A549 (cell line): ENCODE measurements around the gene ACOXL.

Source experiments
- BHLHE40 ChIP-seq: IDR thresholded peaks from 2 replicates; pipeline ENCODE4 v1.6.1; 2012; ENCODE audit warnings: low read depth, low read length, inconsistent platforms
- CEBPB ChIP-seq, 2 experiments: fragments of >200 bp in 1 of 2; sonication (Bioruptor Twin) in 1 of 2; formaldehyde crosslinking in 1 of 2; IDR thresholded peaks; 2 replicates each; pipeline ENCODE4 v1.6.1; 2012 to 2016
- CHD4 ChIP-seq: fragments of 200-600 bp; sonication (generic); IDR thresholded peaks from 2 replicates; pipeline ENCODE4 v1.6.1; 2016; ENCODE audit warnings: antibody characterized with exemption, mild to moderate bottlenecking, borderline replicate concordance
- CTCF ChIP-seq: fragments of >200 bp; sonication (Bioruptor Twin); formaldehyde crosslinking; IDR thresholded peaks from 3 replicates; pipeline ENCODE4 v1.5.1; 2016
- EP300 ChIP-seq, 2 experiments: fragments of >200 bp; sonication (Bioruptor Twin); formaldehyde crosslinking; IDR thresholded peaks; 2 replicates in 1 of 2; 3 replicates in 1 of 2; pipeline ENCODE4 v1.6.1; 2016 to 2017
- HOXB5 ChIP-seq: fragments of 250-450 bp; sonication (Bioruptor Pico); IDR thresholded peaks from 2 replicates; pipeline ENCODE4 v1.5.0; 2020; ENCODE audit warnings: mild to moderate bottlenecking, moderate library complexity
- JUNB ChIP-seq: fragments of >200 bp; sonication (Bioruptor Twin); formaldehyde crosslinking; IDR thresholded peaks from 2 replicates; pipeline ENCODE4 v1.6.1; 2016
- KDM1A ChIP-seq: fragments of 200-600 bp; sonication (generic); IDR thresholded peaks from 2 replicates; pipeline ENCODE4 v1.6.1; 2016; ENCODE audit warnings: low read depth, mild to moderate bottlenecking
- MAFK ChIP-seq: fragments of 450-650 bp; IDR thresholded peaks from 2 replicates; pipeline ENCODE4 v1.6.1; 2014; ENCODE audit not compliant: partially characterized antibody
- MAX ChIP-seq: IDR thresholded peaks from 2 replicates; pipeline ENCODE4 v1.6.1; 2012
- POLR2A ChIP-seq: IDR thresholded peaks from 2 replicates; pipeline ENCODE4 v1.6.1; 2012; ENCODE audit warnings: mild to moderate bottlenecking, low read length
- RAD21 ChIP-seq, 2 experiments: fragments of >200 bp in 1 of 2; sonication (Bioruptor Twin) in 1 of 2; formaldehyde crosslinking in 1 of 2; IDR thresholded peaks in 1 of 2; conservative IDR thresholded peaks in 1 of 2; 2 replicates in 1 of 2; 3 replicates in 1 of 2; pipeline ENCODE4 v1.6.1; 2012 to 2018; ENCODE audit warnings: inconsistent platforms in 1 of 2
- TFCP2L1 ChIP-seq: fragments of 250-450 bp; sonication (Bioruptor Pico); IDR thresholded peaks from 2 replicates; pipeline ENCODE4 v1.5.0; 2021; ENCODE audit warnings: mild to moderate bottlenecking

GRCh38 chr2:110766291-110766690, 33.9 kb downstream of the ACOXL start:
- TF ChIP-seq EP300 (IDR thresholded peaks at IDR 0.05), result no peak
- TF ChIP-seq RAD21 (conservative IDR thresholded peaks at IDR 0.05 in 1 of 2, IDR thresholded peaks at IDR 0.05 in 1 of 2), result no peak
- no peak for TF ChIP-seq TFCP2L1 (CRISPR knock-in tag)
- TF ChIP-seq POLR2A, result no peak
- no peak for TF ChIP-seq MAX
- no peak for TF ChIP-seq JUNB
- TF ChIP-seq CTCF, result no peak
- no peak for TF ChIP-seq KDM1A
- no peak for TF ChIP-seq MAFK
- no peak for TF ChIP-seq CHD4
- TF ChIP-seq HOXB5 (CRISPR knock-in tag), result no peak
- TF ChIP-seq BHLHE40, result no peak
- TF ChIP-seq CEBPB (IDR thresholded peaks at IDR 0.05), result no peak
